HG03064 (cell line): ENCODE results near the gene LKAAEAR1.
"Not testable (repeated sequence)": the region's sequence is repeated elsewhere in the genome, so short reads cannot be mapped to it uniquely, and the experiment has no call there.

Source experiments
- ATAC-seq: cut with Tn5 transposase; IDR thresholded peaks from one replicate; pipeline ENCODE4 v1.9.1; 2021; ENCODE audit warnings: low read depth; ENCODE audit not compliant: unreplicated experiment

Gene LKAAEAR1

DNA sequence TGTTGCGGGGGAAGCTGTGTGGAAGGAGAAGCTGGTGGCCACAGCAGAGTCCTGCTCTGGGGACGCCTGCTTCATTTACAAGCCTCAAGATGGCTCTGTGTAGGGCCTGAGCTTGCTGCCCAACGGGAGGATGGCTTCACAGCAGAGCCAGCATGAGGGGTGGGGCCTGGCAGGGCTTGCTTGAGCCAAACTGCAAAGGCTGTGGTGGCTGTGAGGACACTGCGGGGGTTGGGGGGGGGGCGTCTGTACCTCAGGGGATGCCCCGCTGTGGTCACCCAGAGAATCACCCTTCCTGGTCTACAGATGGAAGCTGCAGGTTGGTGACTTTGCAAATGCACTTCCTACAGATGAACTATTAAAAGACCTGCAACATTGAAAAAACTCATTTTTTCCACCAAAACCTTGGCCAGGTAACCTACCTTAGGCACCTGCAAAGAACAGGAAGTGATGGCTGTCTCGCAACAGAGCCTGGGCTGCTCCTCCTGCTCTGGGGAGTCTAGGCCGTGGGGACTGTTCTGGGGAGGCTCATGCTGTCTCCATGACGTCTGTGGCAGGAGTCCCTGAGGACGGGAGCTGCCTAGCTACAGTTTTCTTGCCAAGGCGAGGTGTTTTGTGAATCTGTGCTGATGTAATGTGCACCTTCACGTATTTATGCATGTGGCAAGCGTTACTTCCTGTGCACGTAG lies 15.8 kb upstream of the LKAAEAR1 start:
- no peak for ATAC-seq

DNA sequence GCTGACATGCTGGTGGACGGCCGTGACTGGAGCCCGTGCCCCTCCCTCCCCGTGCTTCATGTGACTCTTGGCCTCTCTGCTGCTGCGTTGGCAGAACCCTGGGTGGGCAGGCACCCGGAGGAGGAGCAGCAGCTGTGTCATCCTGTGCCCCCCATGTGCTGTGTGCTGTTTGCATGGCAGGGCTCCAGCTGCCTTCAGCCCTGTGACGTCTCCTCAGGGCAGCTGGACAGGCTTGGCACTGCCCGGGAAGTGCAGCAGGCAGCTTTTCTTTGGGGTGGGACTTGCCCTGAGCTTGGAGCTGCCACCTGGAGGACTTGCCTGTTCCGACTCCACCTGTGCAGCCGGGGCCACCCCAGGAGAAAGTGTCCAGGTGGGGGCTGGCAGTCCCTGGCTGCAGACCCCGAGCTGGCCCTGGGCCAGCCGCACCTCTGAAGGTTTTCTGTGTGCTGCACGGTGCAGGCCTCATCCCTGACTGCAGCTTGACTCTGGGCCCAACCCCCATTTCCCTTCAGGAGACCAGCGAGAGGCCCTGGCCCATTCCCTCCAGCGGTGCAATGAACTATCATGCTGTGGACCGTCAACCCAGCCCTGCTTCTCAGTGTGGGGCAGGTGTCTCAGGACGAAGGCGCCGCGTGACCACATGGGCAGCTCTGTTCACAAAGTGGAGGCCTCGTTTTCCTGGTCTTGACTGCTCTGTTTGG lies 15.0 kb upstream of the LKAAEAR1 start:
- ATAC-seq = no peak

DNA sequence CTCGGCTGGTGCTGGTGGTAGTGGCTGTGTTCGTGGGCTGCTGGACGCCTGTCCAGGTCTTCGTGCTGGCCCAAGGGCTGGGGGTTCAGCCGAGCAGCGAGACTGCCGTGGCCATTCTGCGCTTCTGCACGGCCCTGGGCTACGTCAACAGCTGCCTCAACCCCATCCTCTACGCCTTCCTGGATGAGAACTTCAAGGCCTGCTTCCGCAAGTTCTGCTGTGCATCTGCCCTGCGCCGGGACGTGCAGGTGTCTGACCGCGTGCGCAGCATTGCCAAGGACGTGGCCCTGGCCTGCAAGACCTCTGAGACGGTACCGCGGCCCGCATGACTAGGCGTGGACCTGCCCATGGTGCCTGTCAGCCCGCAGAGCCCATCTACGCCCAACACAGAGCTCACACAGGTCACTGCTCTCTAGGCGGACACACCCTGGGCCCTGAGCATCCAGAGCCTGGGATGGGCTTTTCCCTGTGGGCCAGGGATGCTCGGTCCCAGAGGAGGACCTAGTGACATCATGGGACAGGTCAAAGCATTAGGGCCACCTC lies 14.3 kb upstream of the LKAAEAR1 start:
- ATAC-seq = no peak

DNA sequence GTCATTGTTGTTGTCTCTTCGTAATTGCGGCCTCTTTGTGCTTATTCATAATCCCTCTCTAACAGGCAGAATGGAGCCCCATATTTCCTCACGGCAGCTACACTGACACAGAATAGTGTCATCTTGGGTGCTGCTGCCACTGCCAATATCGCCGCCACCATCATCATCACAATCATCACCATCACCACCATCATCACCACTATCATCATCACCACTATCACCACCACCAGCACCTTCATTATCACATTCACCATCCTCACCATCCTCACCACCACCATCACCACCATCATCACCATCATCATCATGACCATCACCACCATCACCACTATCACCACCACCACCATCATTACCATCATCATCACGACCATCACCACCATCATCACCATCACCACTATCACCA lies 12.3 kb upstream of the LKAAEAR1 start:
- ATAC-seq = no peak

DNA sequence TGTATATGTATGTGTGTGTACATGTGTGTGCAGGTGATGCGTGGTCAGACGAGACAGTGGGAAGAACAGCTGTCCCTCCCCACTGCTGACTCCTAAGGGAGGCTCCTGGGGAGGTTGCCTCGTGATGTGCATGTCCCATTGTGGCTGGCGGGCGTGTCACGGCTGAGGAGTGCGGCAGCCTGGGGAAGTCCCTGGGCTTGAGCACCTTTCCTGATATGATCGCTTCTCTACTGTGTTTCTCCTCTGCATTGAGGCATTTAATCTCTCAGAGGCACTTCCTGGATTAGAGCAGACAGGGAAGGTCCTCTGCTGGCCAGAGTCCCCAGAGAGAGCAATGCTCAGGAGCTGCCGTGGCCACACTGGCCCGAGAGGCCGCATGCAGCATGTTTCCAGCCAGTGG lies 11.7 kb upstream of the LKAAEAR1 start:
- no peak for ATAC-seq

DNA sequence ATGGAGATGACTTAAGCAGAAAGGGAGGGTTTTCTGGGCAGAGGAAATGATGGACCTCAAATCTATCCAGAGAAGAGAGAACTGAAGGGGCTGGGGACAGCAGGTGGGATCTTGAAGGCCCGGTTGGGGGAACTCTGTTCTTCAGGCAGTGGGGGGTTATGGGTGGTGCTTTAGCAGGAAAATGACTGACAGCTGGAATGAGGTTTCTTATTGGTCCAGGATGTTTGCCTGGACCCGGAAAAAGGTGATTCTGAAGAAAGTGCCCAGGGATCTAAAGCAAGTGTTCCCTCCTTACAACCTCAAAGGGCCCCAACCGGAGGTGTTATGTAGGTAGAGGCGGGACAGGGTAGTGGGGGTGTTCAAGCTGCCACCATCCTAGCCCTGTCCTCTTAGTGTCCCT lies 11.3 kb upstream of the LKAAEAR1 start:
- ATAC-seq = no peak

DNA sequence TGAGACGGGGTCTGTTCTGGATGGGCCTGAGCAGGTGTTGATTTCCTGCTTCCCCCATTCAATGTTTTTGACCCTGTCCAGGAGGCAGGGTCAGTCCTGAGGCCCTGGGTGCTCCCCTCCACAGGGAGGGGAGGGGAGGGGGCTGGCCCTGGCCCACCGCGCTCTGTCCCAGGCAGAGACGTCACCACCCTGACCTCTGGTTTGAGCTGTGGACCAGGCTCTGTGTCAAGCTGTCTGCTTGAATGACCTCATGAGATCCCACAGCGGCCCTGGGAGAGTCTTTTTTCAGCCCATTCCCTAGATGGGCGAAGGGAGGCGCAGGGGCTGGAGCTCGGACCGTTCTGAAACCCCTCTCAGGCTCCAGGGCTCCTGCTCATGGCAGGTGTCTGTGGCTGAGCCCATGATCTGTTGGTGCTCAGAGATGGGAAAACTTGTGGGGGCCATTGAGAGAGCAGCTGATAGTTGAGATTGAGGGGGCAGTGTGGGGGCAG lies 8.9 kb upstream of the LKAAEAR1 start:
- ATAC-seq = no peak

DNA sequence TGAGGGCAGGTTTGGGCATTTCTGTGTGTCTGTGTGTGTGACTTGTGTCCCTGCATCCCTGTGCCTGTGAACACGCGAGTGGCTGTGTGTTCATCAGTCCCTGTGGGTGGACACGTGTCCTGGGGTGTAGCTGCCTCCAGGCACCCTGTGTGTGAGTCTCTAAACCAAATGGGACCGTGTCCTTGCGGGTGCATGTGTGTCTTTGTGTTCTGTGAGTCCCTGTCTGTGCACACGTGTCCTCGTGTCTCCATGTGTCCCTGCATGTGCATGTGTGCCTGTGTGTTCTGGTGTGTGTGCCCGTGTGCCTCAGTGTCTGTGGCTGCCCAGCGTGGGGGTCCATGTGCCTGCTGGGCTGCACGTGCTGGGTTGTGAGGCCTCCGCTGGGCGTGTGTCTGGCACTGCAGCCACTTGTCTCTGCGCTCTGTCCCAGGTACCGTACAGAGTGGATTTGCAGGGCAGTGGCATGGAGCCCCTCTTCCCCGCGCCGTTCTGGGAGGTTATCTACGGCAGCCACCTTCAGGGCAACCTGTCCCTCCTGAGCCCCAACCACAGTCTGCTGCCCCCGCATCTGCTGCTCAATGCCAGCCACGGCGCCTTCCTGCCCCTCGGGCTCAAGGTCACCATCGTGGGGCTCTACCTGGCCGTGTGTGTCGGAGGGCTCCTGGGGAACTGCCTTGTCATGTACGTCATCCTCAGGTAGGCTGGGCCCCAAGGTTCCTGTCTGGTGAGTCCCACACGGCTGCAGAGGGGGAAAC lies 8.2 kb upstream of the LKAAEAR1 start:
- no peak for ATAC-seq

DNA sequence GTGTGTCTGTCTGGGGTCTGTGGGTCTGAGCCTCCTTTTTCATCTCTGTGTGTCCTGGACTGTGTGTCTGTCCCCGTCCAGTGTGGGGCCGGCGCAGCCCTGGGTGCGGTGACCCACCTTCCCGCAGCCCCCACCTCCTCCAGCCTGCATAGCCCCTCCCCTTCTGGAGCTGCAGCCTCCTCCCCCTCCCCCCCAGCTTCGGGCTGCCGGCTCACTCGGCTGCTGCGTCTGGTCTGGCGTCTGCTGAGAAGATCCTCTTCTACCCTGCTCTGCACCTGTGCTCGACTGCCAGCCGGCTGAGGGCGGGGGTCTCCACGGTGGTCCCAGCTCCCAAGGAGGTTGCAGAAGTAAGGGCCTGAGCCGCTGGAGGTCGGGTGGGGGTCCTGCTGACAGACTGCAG lies 7.6 kb upstream of the LKAAEAR1 start:
- no peak for ATAC-seq

DNA sequence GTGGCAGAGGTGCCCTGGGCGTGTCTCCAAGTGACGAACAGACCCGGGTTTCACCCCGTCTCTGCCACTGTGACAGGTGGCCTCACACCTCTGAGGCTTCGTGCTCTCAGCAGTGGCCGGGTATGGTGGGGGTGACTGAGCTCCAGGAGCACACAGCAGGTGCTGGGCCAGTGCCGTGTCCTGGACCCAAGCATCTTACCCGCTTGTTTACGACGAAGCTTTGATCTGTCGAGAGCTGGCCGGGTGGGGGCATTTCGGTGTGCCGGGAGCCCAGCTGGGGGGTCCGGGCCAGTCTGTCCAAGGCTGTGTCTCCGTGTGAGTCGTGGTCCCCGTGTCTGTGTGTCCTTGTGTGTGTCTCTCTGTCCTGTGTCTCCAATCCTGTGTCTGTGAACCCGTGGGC lies 7.1 kb upstream of the LKAAEAR1 start:
- ATAC-seq = no peak

DNA sequence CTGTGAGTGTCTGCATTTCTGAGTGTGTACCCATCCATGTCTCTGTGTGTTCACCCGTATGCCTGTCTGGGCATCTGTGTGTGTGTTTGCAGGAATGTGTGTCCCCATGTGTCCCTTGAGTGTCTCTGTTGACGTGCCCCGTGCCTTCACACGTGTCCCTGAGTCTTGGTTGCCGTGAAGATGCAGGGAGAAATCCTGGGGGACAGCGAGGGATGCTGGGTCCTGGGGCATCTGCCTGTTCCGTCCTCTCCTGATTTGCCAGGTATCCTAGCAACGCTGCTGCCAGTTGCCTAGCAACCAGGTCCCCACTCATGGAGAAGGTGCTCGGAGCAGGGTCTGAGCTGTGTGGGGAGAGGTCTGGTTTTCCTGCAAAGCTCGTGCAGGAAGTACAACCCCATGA lies 6.0 kb upstream of the LKAAEAR1 start:
- ATAC-seq = no peak

DNA sequence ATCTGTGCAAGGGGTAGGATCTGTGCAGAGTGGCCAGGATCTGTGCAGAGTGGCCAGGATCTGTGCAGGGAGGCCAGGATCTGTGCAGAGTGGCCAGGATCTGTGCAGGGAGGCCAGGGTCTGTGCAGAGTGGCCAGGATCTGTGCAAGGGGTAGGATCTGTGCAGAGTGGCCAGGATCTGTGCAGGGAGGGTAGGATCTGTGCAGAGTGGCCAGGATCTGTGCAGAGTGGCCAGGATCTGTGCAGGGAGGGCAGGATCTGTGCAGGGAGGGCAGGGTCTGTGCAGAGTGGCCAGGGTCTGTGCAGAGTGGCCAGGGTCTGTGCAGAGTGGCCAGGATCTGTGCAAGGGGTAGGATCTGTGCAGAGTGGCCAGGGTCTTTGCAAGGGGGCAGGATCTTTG lies 4.4 kb upstream of the LKAAEAR1 start:
- not testable (repeated sequence) for ATAC-seq

DNA sequence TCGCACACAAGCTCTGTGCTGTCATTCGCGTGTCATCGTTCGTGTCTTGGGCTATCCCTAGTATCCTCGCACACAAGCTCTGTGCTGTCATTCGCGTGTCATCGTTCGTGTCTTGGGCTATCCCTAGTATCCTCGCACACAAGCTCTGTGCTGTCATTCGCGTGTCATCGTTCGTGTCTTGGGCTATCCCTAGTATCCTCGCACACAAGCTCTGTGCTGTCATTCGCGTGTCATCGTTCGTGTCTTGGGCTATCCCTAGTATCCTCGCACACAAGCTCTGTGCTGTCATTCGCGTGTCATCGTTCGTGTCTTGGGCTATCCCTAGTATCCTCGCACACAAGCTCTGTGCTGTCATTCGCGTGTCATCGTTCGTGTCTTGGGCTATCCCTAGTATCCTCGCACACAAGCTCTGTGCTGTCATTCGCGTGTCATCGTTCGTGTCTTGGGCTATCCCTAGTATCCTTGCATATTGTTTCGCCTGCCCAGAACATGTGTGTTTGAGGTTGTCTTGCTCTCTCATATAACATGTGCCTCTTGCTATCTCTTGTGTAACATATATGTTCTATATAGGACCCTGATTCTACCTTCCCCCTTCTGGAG lies 3.1 kb upstream of the LKAAEAR1 start:
- ATAC-seq = not testable (repeated sequence)

DNA sequence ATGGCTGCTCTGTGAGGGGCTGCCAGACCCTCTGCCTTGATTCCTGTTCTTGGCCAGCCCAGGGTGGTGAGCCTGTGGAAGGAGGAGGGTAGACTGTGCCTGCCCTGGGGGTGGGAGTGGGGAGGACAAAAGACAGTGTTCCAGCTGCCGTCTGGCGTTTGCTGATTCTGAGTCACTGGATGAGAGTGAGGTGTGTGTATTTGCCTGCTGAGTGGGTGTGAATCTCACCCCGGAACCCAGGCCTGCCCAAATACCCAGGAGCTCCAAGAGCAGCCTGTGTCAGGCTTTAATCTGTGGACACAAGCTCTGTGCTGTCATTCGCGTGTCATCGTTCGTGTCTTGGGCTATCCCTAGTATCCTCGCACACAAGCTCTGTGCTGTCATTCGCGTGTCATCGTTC lies 2.6 kb upstream of the LKAAEAR1 start:
- no peak for ATAC-seq

DNA sequence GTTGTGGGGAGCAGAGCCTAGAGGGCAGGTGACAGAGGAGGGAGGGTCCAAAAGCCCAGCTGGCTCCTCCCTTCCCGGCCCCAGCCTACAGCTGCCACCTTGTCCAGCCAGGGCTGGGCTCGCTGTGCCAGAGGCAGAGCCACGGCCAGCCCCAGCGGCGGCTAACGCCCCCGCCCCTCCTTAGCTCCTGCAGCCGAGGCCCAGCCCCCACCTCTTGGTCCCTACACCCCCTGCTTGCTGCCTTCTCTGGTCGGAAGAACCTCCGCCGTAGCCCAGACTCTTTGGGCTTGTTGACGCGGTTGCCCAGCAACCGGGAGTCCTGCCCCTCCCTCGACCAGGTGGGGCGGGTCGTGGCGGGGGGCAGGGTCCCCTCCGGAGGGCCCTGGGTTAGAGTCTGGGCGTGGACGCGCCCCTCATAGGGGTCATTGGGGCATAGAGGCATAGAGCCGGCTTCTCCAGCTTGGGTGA lies 521 bp upstream of the LKAAEAR1 start:
- no peak for ATAC-seq

DNA sequence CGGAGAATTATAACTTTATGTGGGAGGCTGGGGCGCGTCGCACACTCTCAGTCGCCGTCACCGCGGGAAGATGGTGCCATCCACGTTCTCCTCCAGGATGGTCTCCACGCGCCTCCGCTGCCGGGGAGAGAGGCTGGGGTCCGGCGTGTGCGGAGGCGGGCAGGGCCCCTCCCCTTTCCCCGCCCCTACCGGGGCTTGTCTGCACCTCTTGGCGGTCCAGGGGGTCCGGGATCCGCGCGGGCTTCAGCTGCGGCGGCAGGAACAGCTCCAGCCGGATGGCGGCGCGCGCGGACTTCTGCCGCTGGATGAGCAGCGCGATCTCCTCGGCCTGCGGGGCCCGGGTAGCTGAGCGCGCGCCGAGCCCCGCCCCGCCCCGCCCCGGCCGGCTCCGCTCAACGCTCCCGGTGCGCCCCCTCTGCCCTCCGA lies 807 bp downstream of the LKAAEAR1 start:
- ATAC-seq = no peak

DNA sequence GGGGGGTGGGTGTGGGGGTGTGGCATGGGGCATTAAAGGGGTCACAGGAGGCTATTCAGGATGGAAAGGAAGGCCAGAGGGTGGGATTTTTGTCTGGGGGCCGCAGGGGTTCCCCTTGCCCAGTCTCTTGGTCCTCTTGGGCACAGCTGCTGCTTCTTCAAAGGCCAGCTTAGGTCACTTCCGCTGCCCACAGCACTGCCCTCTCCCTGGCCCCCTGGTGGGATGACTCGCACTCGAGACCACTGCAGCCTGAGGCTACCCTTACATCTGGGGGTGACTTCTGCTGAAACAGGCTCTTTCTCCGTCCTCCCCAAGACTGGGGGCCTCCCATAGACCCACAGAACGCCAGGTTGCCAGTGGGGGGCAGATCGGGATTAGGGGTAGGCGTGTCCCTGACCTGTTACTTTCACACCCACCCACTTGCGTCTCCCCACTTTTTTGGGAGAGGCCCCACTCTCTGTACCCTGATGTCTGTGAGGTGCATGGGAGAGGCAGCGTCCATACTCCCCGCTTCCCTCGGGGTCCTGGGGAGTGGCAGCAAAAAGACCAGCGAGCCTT lies 1.3 kb downstream of the LKAAEAR1 start:
- no peak for ATAC-seq

DNA sequence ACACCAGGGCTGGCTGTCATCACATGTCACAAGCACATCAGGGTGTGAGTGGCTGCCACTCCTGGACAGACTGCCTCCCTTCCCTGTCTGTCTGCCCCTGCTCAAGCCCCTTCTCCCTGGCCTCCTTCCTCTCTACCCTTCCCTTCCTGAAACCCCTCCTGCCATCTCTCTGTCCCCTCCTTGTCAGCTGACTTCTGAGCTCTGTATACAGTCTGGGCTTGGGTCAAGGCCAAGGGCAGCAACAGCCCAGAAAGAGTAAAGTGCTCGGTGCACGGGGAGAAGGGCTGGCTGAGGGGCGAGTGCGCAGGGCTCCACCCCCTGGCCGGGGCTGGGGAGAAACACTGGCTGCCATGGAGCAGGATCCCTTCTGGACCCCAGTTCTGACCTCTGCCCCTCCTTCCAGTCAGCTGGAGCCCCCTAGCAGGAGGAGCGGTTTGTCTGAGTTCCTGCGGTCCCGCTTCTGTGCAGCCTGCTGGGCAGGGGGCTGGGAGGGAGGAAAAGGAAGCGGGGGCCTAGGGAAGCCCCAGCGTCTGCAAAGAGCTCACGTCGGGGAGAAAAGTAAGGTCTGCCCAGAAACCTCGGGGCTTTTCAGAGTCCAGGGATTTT lies 2.0 kb downstream of the LKAAEAR1 start:
- no peak for ATAC-seq

DNA sequence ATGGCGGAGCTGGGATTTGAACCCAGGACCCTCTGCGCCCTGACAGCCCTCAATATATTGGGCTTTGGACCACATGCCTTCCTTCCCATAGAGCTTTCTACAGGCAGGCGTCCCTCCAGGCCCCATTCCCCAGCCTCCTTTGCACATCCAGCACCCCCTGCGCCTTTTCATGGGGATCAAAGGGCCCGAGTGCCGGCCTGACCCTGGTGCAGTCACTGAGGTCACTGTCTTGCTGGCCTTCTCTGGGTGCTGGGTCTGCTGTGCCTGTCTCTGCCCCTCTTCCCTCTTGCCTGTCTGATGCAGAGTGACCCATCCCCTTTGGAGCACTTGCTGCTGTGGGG lies 2.6 kb downstream of the LKAAEAR1 start:
- ATAC-seq = no peak
